Thyroid gland (tissue), 4 donors: ENCODE measurements around the gene PRRX1.

Experiments
- CTCF ChIP-seq, 6 experiments: fragments of 200-600 bp in 3 of 6; fragments of 450-650 bp in 3 of 6; sonication (generic) in 3 of 6; IDR thresholded peaks; one replicate each; pipeline ENCODE4 v1.5.1; 2016 to 2019; ENCODE audit warnings: antibody characterized with exemption in 6 of 6, mild to moderate bottlenecking in 2 of 6, inconsistent platforms in 1 of 6, moderate library complexity in 1 of 6
- POLR2A ChIP-seq, 2 donors: fragments of 450-650 bp; IDR thresholded peaks; one replicate each; pipeline ENCODE4 v1.6.1; 2017; ENCODE audit warnings: antibody characterized with exemption in 2 of 2, mild to moderate bottlenecking in 2 of 2, moderate library complexity in 1 of 2

GRCh38 chr1:170696591-170697290 is 32.8 kb downstream of the PRRX1 start:
- TF ChIP-seq CTCF (IDR thresholded peaks at IDR 0.05) (no peak), POLR2A (IDR thresholded peaks at IDR 0.05) (no peak)
